ENCODE measurements around the gene PROSER3. TPM values are rescaled to one million over a fixed set of nuclear protein-coding genes. Genes with fewer than 3 reads are reported as not detected.

The PROSER3 gene
- total RNA-seq, 6 experiments from 2014 or later = 3.9 to 5.5 (median 4.7) TPM

- WGBS (ENCODE audit: insufficient coverage, low coverage, low lambda C conversion rate, missing lambda C conversion rate) = 1% methylated on average over 8 of the region's 40 CpGs
These were observed 12.5 kb upstream of the PROSER3 start, which contains the start of the genes PSENEN and U2AF1L4 for GRCh38 chr19:35745328-35746086. TSS of gene PSENEN (plus strand) at chr19:35745651. CDS start at chr19:35745931, 280 bp downstream. TSS of gene U2AF1L4 (minus strand) at chr19:35745418. CDS start at chr19:35745391, 27 bp downstream.

GRCh38 chr19:35746087-35746462 lies 11.9 kb upstream of the PROSER3 start:
- Histone ChIP-seq H3K27me3 (no peaks in the 10 kb centered on the region), H3K27ac (peak overlapping the region in 2 of 3 donors; percentile 47 to 70), H3K36me3 (no peaks in the 10 kb centered on the region), H3K4me1 (peaks cover 0 to 30% (median 17%) of the 10 kb centered on the region in 4 donors), H3K9me3 (no peaks in the 10 kb centered on the region), H3K4me3 (peak overlapping the region; percentile 80 to 95 (median 90))
- ATAC-seq (no peak), DNase-seq (no peak)
- no peak for TF ChIP-seq CTCF (IDR thresholded peaks at IDR 0.05)
- no peak for TF ChIP-seq POLR2A (IDR thresholded peaks at IDR 0.05)
- intact Hi-C loops (cut with DNase I) = no loop called here
- 3% methylated on average over 4 of the region's 4 CpGs for WGBS (ENCODE audit: insufficient coverage, low coverage, low lambda C conversion rate, missing lambda C conversion rate)

More at GRCh38 chr19:35745328-35746086, 12.5 kb upstream of the PROSER3 start, which contains the start of the genes PSENEN and U2AF1L4:
- intact Hi-C loops (cut with DNase I) = no loop called here
- Histone ChIP-seq H3K4me3 (peak within 1 kb of the TSS; percentile 80 to 95 (median 90)), H3K4me1 (peaks cover 0 to 33% (median 17%) of the 10 kb centered on the region in 4 donors), H3K9me3 (no peaks in the 10 kb centered on the region), H3K27ac (peak within 1 kb of the TSS; percentile 99), H3K27me3 (no peaks in the 10 kb centered on the region), H3K36me3 (no peaks in the 10 kb centered on the region)
- TF ChIP-seq POLR2A (IDR thresholded peaks at IDR 0.05) = no peak
- TF ChIP-seq CTCF (IDR thresholded peaks at IDR 0.05) = no peak
- peak; percentile 69 to 73 (median 72) for ATAC-seq
- peak; percentile 96 to 99 (median 98) for DNase-seq

GRCh38 chr19:35746531-35746930 lies 11.4 kb upstream of the PROSER3 start:
- Histone ChIP-seq H3K9me3 (no peaks in the 10 kb centered on the region), H3K4me3 (no peak overlapping the region), H3K27ac (no peak overlapping the region), H3K36me3 (no peaks in the 10 kb centered on the region), H3K4me1 (peaks cover 0 to 29% (median 17%) of the 10 kb centered on the region in 4 donors), H3K27me3 (no peaks in the 10 kb centered on the region)
- no CpG with 5 or more reads among the region's 5 CpGs for WGBS (ENCODE audit: insufficient coverage, low coverage, low lambda C conversion rate, missing lambda C conversion rate)
- ATAC-seq (no peak), DNase-seq (peak in 1 of 3 donors; percentile 29)
- intact Hi-C loops (cut with DNase I) = no loop called here
- TF ChIP-seq CTCF (IDR thresholded peaks at IDR 0.05) (no peak), POLR2A (IDR thresholded peaks at IDR 0.05) (no peak)

- no peaks in the 10 kb centered on the region for H3K27me3 ChIP-seq
These were observed 9.6 kb upstream of the PROSER3 start, which contains the start of gene LIN37 for GRCh38 chr19:35748106-35749020. TSS of gene LIN37 (plus strand) at chr19:35748576. CDS start at chr19:35748725, 149 bp downstream.

More at GRCh38 chr19:35748106-35749020, 9.6 kb upstream of the PROSER3 start, which contains the start of gene LIN37:
- H3K4me3 ChIP-seq = peak within 1 kb of the TSS; percentile 62 to 98 (median 86)
- H3K9me3 ChIP-seq = no peaks in the 10 kb centered on the region
- under 1% methylated on average over 32 of the region's 45 CpGs for WGBS (ENCODE audit: insufficient coverage, low coverage, low lambda C conversion rate, missing lambda C conversion rate)
- H3K4me1 ChIP-seq = peaks cover 0 to 29% (median 17%) of the 10 kb centered on the region in 4 donors
- peak within 1 kb of the TSS; percentile 40 to 60 (median 59) for H3K27ac ChIP-seq
- DNase-seq (peak; percentile 99 to 100 (median 99)), ATAC-seq (peak; percentile 76 to 87 (median 84))
- peaks cover 0 to 11% (median 4%) of the 10 kb centered on the region in 4 donors for H3K36me3 ChIP-seq
- intact Hi-C loops (cut with DNase I) = no loop called here
- TF ChIP-seq CTCF (IDR thresholded peaks at IDR 0.05) (peak in 2 of 4 donors; percentile 19 to 25), POLR2A (IDR thresholded peaks at IDR 0.05) (peak; percentile 93)
